Cardiac septum (tissue), 1 donor: ENCODE data around the gene LRRC7. TPM values are rescaled to one million over a fixed set of nuclear protein-coding genes. Genes with fewer than 3 reads are reported as not detected.
"Not testable (repeated sequence)": the region's sequence is repeated elsewhere in the genome, so short reads cannot be mapped to it uniquely, and the experiment has no call there.

Experiments used
- DNase-seq: peaks from one replicate; pipeline ENCODE4 v3.0.0-alpha.2; 2020; ENCODE audit warnings: low spot score
- intact Hi-C: fragments of 100-400 bp; cut with DNase I; formaldehyde crosslinking; loops from one replicate; pipeline ENCODE4 v1.14.0; 2022
- total RNA-seq: library from RNA; stranded (reverse); fragmentation: NEBNext Ultra II Directional; extraction: Animal tissue kit (Norgen Biotek cat#: 25700); gene quantifications from one replicate; pipeline ENCODE4 v1.2.1, GENCODE V29; 2021
- donor health status: DM: no; HTN: no; CAD: no.

The LRRC7 gene
- total RNA-seq, 1 donor from 2014 or later: 0.11 TPM

- DNase-seq: no peak
- intact Hi-C loops: no loop called here
Observed at GRCh38 chr1:69845655-69846054, 277.9 kb downstream of the LRRC7 start.

- DNase-seq: no peak
- intact Hi-C loops: no loop called here
Observed at GRCh38 chr1:69846267-69846666, 278.5 kb downstream of the LRRC7 start.

- DNase-seq: no peak
- intact Hi-C loops: no loop called here
Observed at GRCh38 chr1:69847670-69848069, 279.9 kb downstream of the LRRC7 start.

GRCh38 chr1:69852151-69852550 lies 284.4 kb downstream of the LRRC7 start:
- intact Hi-C loops: no loop called here

GRCh38 chr1:69852706-69853105 lies 285.0 kb downstream of the LRRC7 start:
- no peak for DNase-seq
- intact Hi-C loops: no loop called here

More at GRCh38 chr1:69852151-69852550, 284.4 kb downstream of the LRRC7 start:
- no peak for DNase-seq

- DNase-seq: no peak
Observed at GRCh38 chr1:69858534-69858933, 290.8 kb downstream of the LRRC7 start.

GRCh38 chr1:69861641-69862040 lies 293.9 kb downstream of the LRRC7 start:
- intact Hi-C loops: no loop called here
- DNase-seq: no peak

More at GRCh38 chr1:69858534-69858933, 290.8 kb downstream of the LRRC7 start:
- intact Hi-C loops: no loop called here

- DNase-seq: no peak
- intact Hi-C loops: no loop called here
Observed at GRCh38 chr1:69862906-69863305, 295.2 kb downstream of the LRRC7 start.

- DNase-seq: no peak
- intact Hi-C loops: no loop called here
Observed at GRCh38 chr1:69863704-69864103, 296.0 kb downstream of the LRRC7 start.

- intact Hi-C loops: no loop called here
- no peak for DNase-seq
Observed at GRCh38 chr1:69871412-69871811, 303.7 kb downstream of the LRRC7 start.

- no peak for DNase-seq
- intact Hi-C loops: no loop called here
Observed at GRCh38 chr1:69878338-69878737, 310.6 kb downstream of the LRRC7 start.

- DNase-seq, intact Hi-C loops: not testable (repeated sequence)
Observed at GRCh38 chr1:69888016-69888415, 320.3 kb downstream of the LRRC7 start.

GRCh38 chr1:69888657-69889056 lies 320.9 kb downstream of the LRRC7 start:
- DNase-seq: no peak
- intact Hi-C loops: no loop called here

- intact Hi-C loops: no loop called here
- no peak for DNase-seq
Observed at GRCh38 chr1:69898403-69898947, 330.8 kb downstream of the LRRC7 start.

GRCh38 chr1:69911301-69911801 lies 343.6 kb downstream of the LRRC7 start:
- intact Hi-C loops: no loop called here
- no peak for DNase-seq

GRCh38 chr1:69913977-69914376 lies 346.3 kb downstream of the LRRC7 start:
- intact Hi-C loops: no loop called here
- no peak for DNase-seq

- intact Hi-C loops: no loop called here
- no peak for DNase-seq
Observed at GRCh38 chr1:69914976-69915765, 347.4 kb downstream of the LRRC7 start.

- no peak for DNase-seq
- intact Hi-C loops: no loop called here
Observed at GRCh38 chr1:69919129-69919921, 351.6 kb downstream of the LRRC7 start.

GRCh38 chr1:69919922-69920273 lies 352.2 kb downstream of the LRRC7 start:
- DNase-seq: no peak
- intact Hi-C loops: no loop called here

GRCh38 chr1:69920426-69920825 lies 352.7 kb downstream of the LRRC7 start:
- intact Hi-C loops: no loop called here
- DNase-seq: no peak
